Measurements from ENCODE around the gene CDHR3. TPM values are rescaled to one million over a fixed set of nuclear protein-coding genes. Genes with fewer than 3 reads are reported as not detected.

Gene CDHR3
- total and polyA plus RNA-seq, 10 of the 15 experiments (the other 5 are each of a cell fraction or from before 2014, with no cell fraction given) = 0.06 to 0.11 TPM; not detected in 8

- H3K4me2 ChIP-seq (ENCODE audit: control insufficient read depth, insufficient read depth) = peak overlapping the region; percentile 84
- peak overlapping the region; percentile 97 for H3K27ac ChIP-seq (ENCODE audit: control insufficient read depth, insufficient read depth)
- SMC1A ChIA-PET (ENCODE audit: uncharacterized antibody, unreplicated experiment) = interaction anchor here (0.6 to 8.8 kb wide), 33 partner anchors 9 to 1064 kb away, joined by 3 to 223 read pairs (median 4); partner anchors contain the start of gene SYPL1
- H3K4me3 ChIP-seq = peak overlapping the region; percentile 33; the same call in 1 of the 2 replicates
- DNase-seq (ENCODE audit: low read depth, low spot score) (no peak), ATAC-seq (peak; percentile 15), FAIRE-seq (no peak)
- in situ Hi-C loops (cut with MboI) = loop anchor here (5.0 kb wide), 1 partner anchor 95 kb away; no protein-coding TSS in a partner anchor
- intact Hi-C loops (cut with micrococcal nuclease; ENCODE audit: unreplicated experiment) = loop anchor here (1.0 to 10.0 kb wide), 5 partner anchors 54 to 407 kb away; partner anchors contain the start of gene NAMPT
- no TSS peak for BruUV-seq (replicated peaks)
- POLR2A ChIA-PET = interaction anchor here (0.8 to 6.2 kb wide), 7 partner anchors 11 to 248 kb away, joined by 3 to 47 read pairs (median 5); partner anchors contain the start of gene SYPL1
- 0% methylated on average over 10 of the region's 10 CpGs for WGBS (ENCODE audit: insufficient coverage, insufficient replicate concordance, low lambda C conversion rate, missing lambda C conversion rate)
- no peak for TF ChIP-seq ZBTB4 (CRISPR knock-in tag; IDR thresholded peaks at IDR 0.05)
- TF ChIP-seq TCF7 (IDR thresholded peaks at IDR 0.05; ENCODE audit: borderline replicate concordance) = no peak
- TF ChIP-seq ESRRA (IDR thresholded peaks at IDR 0.05; ENCODE audit: low read length) = no peak
- TF ChIP-seq SRF (IDR thresholded peaks at IDR 0.05; ENCODE audit: low read depth in 2 of 2, low read length in 2 of 2) = no peak
- no peak for TF ChIP-seq USF2 (IDR thresholded peaks at IDR 0.05; ENCODE audit: borderline replicate concordance, low read depth, low read length)
- TF ChIP-seq BRCA1 (IDR thresholded peaks at IDR 0.05; ENCODE audit: low read depth, low read length) = no peak
- TF ChIP-seq ATF2 (IDR thresholded peaks at IDR 0.05; ENCODE audit: low read length) = 0 out of 2 replicates have a peak, but pooled peaks have one; percentile 4
- 0 out of 2 replicates have a peak, but pooled peaks have one; percentile 9 for TF ChIP-seq CREB1 (IDR thresholded peaks at IDR 0.05; ENCODE audit: low read depth)
- no peak for TF ChIP-seq RCOR1 (conservative IDR thresholded peaks at IDR 0.05; ENCODE audit: low read depth, low read length)
- no peak for TF ChIP-seq NR2F1 (conservative IDR thresholded peaks at IDR 0.05)
- no peak for TF ChIP-seq RELA (IDR thresholded peaks at IDR 0.05; ENCODE audit: borderline replicate concordance, partially characterized antibody)
- no peak for TF ChIP-seq ZSCAN29 (IDR thresholded peaks at IDR 0.05)
- TF ChIP-seq ELK1 (IDR thresholded peaks at IDR 0.05; ENCODE audit: low read depth, low read length) = no peak
- no peak for TF ChIP-seq NRF1 (conservative IDR thresholded peaks at IDR 0.05; ENCODE audit: low read depth, low read length)
- TF ChIP-seq POU2F2 (IDR thresholded peaks at IDR 0.05; ENCODE audit: borderline replicate concordance, low read depth, low read length) = peak; percentile 84; the same call in 2 of the 3 replicates
- H3K4me1 ChIP-seq (ENCODE audit: control insufficient read depth, insufficient read depth, low read length) = peaks cover 59% of the 10 kb centered on the region
- H3K9me3 ChIP-seq (replicated peaks; ENCODE audit: control insufficient read depth, insufficient read depth, low read length) = peaks cover 21% of the 10 kb centered on the region; the same call in 2 of the 3 replicates
- CTCF ChIA-PET = interaction anchor here (1.0 to 9.2 kb wide), 23 partner anchors 10 to 405 kb away, joined by 3 to 288 read pairs (median 6); partner anchors contain the start of gene SYPL1
- no peaks in the 10 kb centered on the region for H3K36me3 ChIP-seq (ENCODE audit: control insufficient read depth in 2 of 2, insufficient read depth in 2 of 2, low read length in 1 of 2)
- no peaks in the 10 kb centered on the region for H3K79me2 ChIP-seq (ENCODE audit: control insufficient read depth, insufficient read depth, low read length)
- RAD21 ChIA-PET (ENCODE audit: unreplicated experiment) = interaction anchor here (0.7 to 6.0 kb wide), 22 partner anchors 12 to 405 kb away, joined by 3 to 133 read pairs (median 7); partner anchors contain the start of genes NAMPT and SYPL1
- peak overlapping the region; percentile 9 for H3K9ac ChIP-seq (ENCODE audit: control insufficient read depth, insufficient read depth, low read length)
- H3K27me3 ChIP-seq (replicated peaks in 1 of 2; ENCODE audit: control insufficient read depth in 2 of 2, insufficient read depth in 2 of 2, low read length in 1 of 2) = no peaks in the 10 kb centered on the region
- no peaks in the 10 kb centered on the region for H4K20me1 ChIP-seq (ENCODE audit: control insufficient read depth, insufficient read depth)
- H2AFZ ChIP-seq (ENCODE audit: control insufficient read depth, low read depth, low read length) = peak overlapping the region; percentile 49
These were observed 94.3 kb downstream of the CDHR3 start for GRCh38 chr7:106057204-106057961.

All from GM12878 (cell line).